ENCODE measurements around the gene GOLPH3. TPM values are rescaled to one million over a fixed set of nuclear protein-coding genes. Genes with fewer than 3 reads are reported as not detected.
A peak's percentile ranks its signal among the peaks of the same experiment; 100 is the strongest.
"Not testable (repeated sequence)": the region's sequence is repeated elsewhere in the genome, so short reads cannot be mapped to it uniquely, and the experiment has no call there.

Gene GOLPH3
- total RNA-seq, 1 experiment from 2014 or later: 65.3 TPM

GRCh38 chr5:32099486-32100035 lies 74.6 kb downstream of the GOLPH3 start:
- no peak for DNase-seq (ENCODE audit: low read depth)

GRCh38 chr5:32098890-32099310 lies 75.2 kb downstream of the GOLPH3 start:
- no peak for DNase-seq (ENCODE audit: low read depth)

- DNase-seq (ENCODE audit: low read depth): peak; percentile 39
Measured at GRCh38 chr5:32098291-32098690, 75.8 kb downstream of the GOLPH3 start.

DNA sequence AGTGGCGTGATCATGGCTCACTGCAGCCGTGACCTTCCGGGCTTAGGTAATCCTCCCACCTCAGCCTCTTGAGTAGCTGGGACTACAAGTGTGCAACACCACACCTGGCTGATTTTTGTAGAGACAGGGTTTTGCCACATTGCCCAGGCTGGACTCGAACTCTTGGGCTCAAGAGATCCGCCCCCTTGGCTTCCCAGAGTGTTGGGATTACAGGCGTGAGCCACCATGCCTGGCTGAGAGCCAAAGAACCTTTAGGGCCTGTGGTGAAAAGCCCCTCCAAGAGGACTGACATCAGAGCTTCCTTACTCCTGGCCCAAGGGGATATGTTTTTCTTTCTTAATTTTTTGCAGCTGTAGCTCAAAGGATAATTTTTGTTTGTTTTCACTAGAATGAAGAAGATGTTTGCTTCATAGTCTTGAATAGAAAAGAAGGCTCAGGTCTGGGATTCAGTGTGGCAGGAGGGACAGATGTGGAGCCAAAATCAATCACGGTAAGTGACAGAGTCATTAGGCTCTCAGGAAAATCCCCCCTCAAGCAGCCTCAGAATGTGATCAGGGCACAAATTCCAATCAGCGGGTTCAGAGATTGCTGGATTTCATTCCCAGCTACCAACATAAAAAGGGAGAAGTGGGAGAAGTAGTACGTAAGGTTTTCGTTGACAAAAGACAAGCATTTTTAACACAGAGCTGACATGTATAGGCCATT lies 77.1 kb downstream of the GOLPH3 start:
- no peak for DNase-seq (ENCODE audit: low read depth)

DNA sequence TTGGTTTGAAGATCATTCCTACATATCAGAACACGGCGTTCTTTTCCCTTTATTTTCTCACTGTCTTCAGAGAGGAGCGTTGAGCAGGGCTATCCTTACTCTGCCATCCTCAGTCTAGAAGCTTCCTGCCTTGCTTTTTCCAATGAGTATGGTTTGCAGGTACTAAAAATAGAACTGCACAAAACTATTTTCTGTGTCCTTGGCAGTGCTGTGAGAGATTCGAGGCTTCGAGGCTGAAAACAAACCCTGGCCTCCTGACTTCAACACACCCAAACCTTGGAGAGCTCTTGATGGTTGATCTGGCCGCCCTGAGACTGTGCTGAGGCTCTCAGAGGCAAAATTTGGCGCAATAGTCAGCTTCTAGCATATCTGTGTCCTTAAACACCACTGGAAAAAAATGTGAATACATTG lies 78.9 kb downstream of the GOLPH3 start:
- peak; percentile 27 for DNase-seq (ENCODE audit: low read depth)

DNA sequence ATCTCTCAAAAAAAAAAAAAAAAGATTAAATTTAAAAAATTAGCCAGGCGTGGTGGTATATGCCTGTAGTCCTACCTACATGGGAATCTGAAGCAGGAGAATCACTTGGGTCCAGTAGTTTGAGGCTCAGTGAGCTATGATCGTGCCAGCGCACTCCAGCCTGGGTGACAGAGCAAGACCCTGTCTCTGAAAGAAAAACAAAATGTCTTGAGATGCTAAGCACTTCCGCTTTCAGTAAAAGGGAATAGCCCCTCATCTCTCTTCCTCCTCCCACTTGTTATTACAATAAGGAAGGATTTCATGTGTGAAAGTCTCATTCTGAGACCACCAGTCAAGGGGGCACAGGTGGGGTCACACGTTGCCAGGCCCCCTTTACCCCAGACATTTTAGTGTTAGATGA lies 79.4 kb downstream of the GOLPH3 start:
- DNase-seq (ENCODE audit: low read depth): no peak

DNA sequence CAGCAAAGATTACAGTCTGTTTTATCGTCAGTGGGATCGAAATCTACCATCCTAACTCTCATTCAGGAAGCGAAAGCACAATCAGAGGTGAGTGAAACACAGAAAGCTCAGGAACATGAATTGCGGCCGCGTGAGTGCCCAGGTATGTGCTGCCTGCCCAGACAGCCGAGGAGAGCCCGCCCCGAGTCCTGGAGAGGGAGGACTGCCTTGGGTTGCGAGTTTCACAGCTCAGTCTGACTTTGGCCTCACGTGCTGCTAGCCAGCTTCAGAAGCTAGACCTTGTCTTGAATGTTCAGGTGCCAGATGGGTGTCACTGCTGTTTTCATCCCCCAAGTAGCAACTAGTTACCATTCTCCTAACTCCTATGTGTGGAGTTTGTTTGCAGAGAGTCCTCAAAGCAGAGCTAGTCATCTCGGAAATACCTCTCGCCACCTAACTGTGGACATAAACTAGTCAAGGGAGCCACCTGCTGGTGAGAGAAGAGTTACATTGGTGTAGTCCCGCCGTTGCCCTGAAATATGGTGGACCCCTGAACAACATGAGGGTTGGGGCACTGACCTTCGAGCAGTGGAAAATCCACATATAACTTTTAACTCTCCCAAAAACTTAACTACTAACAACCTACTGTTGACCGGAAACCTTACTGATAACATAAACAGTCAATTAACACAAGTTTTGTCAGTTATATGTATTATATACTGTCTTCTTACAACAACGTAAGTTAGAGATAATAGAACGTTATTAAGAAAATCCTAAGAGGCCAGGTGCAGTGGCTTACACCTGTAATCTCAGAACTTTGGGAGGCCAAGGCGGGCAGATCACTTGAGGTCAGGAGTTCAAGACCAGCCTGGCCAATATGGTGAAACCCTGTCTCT lies 80.9 kb downstream of the GOLPH3 start:
- DNase-seq (ENCODE audit: low read depth): peak; percentile 60

- DNase-seq (ENCODE audit: low read depth): no peak
Measured at GRCh38 chr5:32090755-32091128, 83.4 kb downstream of the GOLPH3 start.

DNA sequence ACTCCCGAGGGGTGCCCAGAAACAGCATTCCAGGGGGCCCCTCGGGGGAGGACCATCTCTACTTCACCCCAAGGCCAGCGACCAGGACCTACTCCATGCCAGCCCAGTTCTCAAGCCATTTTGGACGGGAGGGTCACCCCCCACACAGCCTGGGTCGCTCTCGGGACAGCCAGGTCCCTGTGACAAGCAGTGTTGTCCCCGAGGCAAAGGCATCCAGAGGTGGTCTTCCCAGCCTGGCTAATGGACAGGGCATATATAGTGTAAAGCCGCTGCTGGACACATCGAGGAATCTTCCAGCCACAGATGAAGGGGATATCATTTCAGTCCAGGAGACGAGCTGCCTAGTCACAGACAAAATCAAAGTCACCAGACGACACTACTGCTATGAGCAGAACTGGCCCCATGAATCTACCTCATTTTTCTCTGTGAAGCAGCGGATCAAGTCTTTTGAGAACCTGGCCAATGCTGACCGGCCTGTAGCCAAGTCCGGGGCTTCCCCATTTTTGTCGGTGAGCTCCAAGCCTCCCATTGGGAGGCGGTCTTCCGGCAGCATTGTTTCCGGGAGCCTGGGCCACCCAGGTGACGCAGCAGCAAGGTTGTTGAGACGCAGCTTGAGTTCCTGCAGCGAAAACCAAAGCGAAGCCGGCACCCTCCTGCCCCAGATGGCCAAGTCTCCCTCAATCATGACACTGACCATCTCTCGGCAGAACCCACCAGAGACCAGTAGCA lies 83.9 kb downstream of the GOLPH3 start:
- DNase-seq (ENCODE audit: low read depth): no peak

DNA sequence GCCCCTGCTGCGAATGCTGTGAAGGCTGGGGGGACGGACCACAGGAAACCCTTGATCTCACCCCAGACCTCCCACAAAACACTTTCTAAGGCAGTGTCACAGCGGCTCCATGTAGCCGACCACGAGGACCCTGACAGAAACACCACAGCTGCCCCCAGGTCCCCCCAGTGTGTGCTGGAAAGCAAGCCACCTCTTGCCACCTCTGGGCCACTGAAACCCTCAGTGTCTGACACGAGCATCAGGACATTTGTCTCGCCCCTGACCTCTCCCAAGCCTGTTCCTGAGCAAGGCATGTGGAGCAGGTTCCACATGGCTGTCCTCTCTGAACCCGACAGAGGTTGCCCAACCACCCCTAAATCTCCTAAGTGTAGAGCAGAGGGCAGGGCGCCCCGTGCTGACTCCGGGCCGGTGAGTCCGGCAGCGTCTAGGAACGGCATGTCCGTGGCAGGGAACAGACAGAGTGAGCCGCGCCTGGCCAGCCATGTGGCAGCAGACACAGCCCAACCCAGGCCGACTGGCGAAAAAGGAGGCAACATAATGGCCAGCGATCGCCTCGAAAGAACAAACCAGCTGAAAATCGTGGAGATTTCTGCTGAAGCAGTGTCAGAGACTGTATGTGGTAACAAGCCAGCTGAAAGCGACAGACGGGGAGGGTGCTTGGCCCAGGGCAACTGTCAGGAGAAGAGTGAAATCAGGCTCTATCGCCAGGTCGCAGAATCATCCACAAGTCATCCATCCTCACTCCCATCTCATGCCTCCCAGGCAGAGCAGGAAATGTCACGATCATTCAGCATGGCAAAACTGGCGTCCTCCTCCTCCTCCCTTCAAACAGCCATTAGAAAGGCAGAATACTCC lies 84.7 kb downstream of the GOLPH3 start:
- no peak for DNase-seq (ENCODE audit: low read depth)

DNA sequence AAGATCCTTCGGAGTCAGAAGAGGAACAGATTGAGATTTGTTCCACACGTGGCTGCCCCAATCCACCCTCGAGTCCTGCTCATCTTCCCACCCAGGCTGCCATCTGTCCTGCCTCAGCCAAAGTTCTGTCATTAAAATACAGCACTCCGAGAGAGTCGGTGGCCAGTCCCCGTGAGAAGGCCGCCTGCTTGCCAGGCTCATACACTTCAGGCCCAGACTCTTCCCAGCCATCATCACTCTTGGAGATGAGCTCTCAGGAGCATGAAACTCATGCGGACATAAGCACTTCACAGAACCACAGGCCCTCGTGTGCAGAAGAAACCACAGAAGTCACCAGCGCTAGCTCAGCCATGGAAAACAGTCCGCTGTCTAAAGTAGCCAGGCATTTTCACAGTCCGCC lies 85.9 kb downstream of the GOLPH3 start:
- no peak for DNase-seq (ENCODE audit: low read depth)

DNA sequence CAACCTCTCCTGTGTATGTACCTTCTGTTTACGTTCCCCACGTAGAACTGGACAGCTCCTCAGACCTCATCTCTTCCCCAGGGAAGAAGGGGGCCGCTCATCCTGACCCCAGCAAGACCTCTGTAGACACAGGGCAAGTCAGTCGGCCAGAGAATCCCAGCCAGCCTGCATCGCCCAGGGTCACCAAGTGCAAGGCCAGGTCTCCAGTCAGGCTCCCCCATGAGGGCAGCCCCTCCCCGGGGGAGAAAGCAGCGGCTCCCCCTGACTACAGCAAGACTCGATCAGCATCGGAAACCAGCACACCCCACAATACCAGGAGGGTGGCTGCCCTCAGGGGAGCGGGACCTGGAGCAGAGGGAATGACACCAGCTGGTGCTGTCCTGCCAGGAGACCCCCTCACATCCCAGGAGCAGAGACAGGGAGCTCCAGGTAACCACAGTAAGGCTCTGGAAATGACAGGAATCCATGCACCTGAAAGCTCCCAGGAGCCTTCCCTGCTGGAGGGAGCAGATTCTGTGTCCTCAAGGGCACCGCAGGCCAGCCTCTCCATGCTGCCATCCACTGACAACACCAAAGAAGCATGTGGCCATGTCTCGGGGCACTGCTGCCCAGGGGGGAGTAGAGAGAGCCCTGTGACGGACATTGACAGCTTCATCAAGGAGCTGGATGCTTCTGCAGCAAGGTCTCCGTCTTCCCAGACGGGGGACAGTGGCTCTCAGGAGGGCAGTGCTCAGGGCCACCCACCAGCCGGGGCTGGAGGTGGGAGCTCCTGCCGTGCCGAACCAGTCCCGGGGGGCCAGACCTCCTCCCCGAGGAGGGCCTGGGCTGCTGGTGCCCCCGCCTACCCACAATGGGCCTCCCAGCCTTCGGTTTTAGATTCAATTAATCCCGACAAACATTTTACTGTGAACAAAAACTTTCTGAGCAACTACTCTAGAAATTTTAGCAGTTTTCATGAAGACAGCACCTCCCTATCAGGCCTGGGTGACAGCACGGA lies 86.7 kb downstream of the GOLPH3 start:
- no peak for DNase-seq (ENCODE audit: low read depth)

DNA sequence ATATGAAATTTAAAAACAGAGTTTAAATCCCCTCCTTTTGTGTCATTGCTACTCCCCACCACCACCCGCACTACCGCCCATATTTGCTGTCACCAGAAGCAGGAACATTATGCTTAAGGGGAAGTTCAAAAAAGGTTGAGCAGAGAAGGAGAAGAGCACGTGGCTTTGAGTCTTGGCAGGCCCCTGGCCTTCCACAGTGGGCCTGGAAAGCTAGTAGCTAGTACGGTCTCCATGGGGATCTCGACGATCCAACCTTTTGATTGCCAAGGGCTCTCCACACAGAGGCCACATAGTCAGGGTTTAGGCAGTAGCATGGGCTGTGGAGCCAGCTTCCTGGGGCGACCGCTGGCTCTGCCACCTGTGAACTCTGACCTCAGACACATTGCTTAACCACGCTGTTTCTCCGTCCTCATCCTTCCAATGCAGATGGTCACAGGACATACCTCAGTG lies 90.1 kb downstream of the GOLPH3 start:
- no peak for DNase-seq (ENCODE audit: low read depth)

DNA sequence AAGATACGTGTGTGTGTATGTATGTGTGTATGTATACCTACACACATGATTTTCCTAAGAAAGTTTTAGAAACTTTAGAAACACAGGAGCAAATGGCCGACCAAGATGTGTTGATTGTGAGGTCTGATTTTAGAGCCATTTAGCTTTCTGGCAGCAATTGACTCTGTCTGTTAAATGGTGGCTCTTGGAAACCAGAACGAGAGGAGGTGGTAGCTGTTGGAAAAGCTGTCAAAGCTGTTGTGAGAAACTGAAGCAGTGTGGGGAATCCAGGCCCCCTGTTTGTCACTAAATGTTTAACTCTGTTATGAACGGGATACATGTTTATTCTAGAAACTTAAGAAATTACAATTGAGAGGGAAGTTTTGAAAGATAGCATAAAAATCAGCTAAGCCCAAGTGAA lies 91.4 kb downstream of the GOLPH3 start:
- no peak for DNase-seq (ENCODE audit: low read depth)

DNA sequence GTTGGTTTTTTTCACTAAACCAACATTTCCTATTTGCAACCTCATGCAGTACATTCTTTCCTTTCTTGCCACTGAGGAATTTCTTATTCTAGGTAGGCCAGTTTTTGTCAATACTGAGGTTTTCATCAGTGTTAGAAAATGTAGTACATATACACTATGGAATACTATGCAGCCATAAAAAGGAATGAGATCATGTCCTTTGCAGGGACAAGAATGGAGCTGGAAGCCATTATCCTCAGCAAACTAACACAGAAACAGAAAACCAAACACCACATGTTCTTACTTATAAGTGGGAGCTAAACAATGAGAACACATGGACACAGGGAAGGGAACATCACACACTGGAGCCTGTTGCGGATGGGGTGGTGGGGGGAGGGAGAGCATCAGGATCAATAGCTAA lies 93.6 kb downstream of the GOLPH3 start:
- not testable (repeated sequence) for DNase-seq (ENCODE audit: low read depth)

DNA sequence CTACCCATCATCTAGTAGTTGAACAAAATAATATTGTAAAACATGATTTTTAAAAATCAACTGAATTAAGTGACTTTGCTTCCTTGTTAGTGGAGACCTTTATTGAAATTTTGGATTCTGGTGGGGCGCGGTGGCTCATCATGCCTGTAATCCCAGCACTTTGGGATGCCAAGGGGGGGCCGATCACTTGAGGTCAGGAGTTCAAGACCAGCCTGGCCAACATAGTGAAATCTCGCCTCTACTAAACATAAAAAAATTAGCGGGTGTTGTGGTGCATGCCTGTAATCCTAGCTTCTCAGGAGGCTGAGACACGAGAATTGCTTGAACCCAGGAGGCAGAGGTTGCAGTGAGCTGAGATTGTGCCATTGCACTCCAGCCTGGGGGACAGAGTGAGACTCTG lies 95.3 kb downstream of the GOLPH3 start:
- not testable (repeated sequence) for DNase-seq (ENCODE audit: low read depth)

GRCh38 chr5:32076699-32077695 lies 97.1 kb downstream of the GOLPH3 start:
- peak; percentile 52 for DNase-seq (ENCODE audit: low read depth)

All from LHCN-M2 (cell line).